Aorta (tissue), 5 donors: ENCODE results near the gene NTM. TPM values are rescaled to one million over a fixed set of nuclear protein-coding genes. Genes with fewer than 3 reads are reported as not detected.

ENCODE experiments used
- ATAC-seq: fragments of 200-7000 bp; cut with Tn5 transposase; one replicate; pipeline ENCODE4 v1.9.1; 2022; ENCODE audit warnings: moderate library complexity; ENCODE audit not compliant: low FRiP score
- DNase-seq, 2 donors: peaks; one replicate each; pipeline ENCODE4 v3.0.0-alpha.2; 2020
- H3K27ac ChIP-seq, 2 donors: one replicate each; pipeline ENCODE4 v1.5.1; 2013; ENCODE audit warnings: low read length in 2 of 2, mild to moderate bottlenecking in 2 of 2, moderate library complexity in 2 of 2, control low read depth in 1 of 2, inconsistent platforms in 1 of 2, low read depth in 1 of 2
- H3K27me3 ChIP-seq, 2 donors: one replicate each; pipeline ENCODE4 v1.6.1; 2013; ENCODE audit warnings: control low read depth in 1 of 2, low read length in 1 of 2, mild to moderate bottlenecking in 1 of 2, moderate library complexity in 1 of 2; ENCODE audit not compliant: insufficient read depth in 2 of 2, control insufficient read depth in 1 of 2
- H3K36me3 ChIP-seq, 2 donors: one replicate each; pipeline ENCODE4 v1.6.1; 2013; ENCODE audit warnings: control low read depth in 1 of 2, low read length in 1 of 2, mild to moderate bottlenecking in 1 of 2; ENCODE audit not compliant: insufficient read depth in 2 of 2, control insufficient read depth in 1 of 2
- H3K4me1 ChIP-seq, 2 donors: one replicate each; pipeline ENCODE4 v1.6.1; 2013; ENCODE audit warnings: low read length in 2 of 2, control low read depth in 1 of 2, mild to moderate bottlenecking in 1 of 2, moderate library complexity in 1 of 2; ENCODE audit not compliant: insufficient read depth in 2 of 2, control insufficient read depth in 1 of 2
- H3K4me3 ChIP-seq, 2 donors: one replicate each; pipeline ENCODE4 v1.5.1; 2013; ENCODE audit warnings: low read length in 2 of 2, control low read depth in 1 of 2, mild to moderate bottlenecking in 1 of 2
- H3K9me3 ChIP-seq: one replicate; pipeline ENCODE4 v1.6.1; 2013; ENCODE audit warnings: mild to moderate bottlenecking, low read length; ENCODE audit not compliant: control insufficient read depth
- WGBS, 2 donors: extraction: QIAGEN DNeasy Blood & Tissue Kit; methylation state at CpG; one replicate each; pipeline ENCODE4 v1.1.7; 2013; 5-methylcytosine and 5-hydroxymethylcytosine counted together
- intact Hi-C, 2 donors: fragments of 100-400 bp; cut with DNase I; formaldehyde crosslinking; loops; one replicate each; pipeline versions ENCODE4 v1.14.2 to v1.15.0; 2022
- polyA plus RNA-seq, 2 donors: library from polyadenylated mRNA; stranded (reverse); fragments of 200-250 nt; gene quantifications; one replicate each; pipeline ENCODE4 v1.2.3, GENCODE V29; 2013
- total RNA-seq, 2 donors: library from RNA; stranded (reverse); fragmentation: NEBNext Ultra II Directional; extraction: Animal tissue kit (Norgen Biotek cat#: 25700); gene quantifications; one replicate each; pipeline ENCODE4 v1.2.1, GENCODE V29; 2021
- donor health status: healthy with polysubstance abuse.
- donor health status: Bipolar disorder and iron deficiency.
- donor health status: DM: no; HTN: no; CAD: no.
- donor health status: DM: no; HTN: no; CAD: no.
- donor health status: DM: yes; HTN: yes; CAD: no.

Gene NTM
- total and polyA plus RNA-seq, 4 donors: 0.28 to 5.3 (median 1.9) TPM; not detected in 1

DNA sequence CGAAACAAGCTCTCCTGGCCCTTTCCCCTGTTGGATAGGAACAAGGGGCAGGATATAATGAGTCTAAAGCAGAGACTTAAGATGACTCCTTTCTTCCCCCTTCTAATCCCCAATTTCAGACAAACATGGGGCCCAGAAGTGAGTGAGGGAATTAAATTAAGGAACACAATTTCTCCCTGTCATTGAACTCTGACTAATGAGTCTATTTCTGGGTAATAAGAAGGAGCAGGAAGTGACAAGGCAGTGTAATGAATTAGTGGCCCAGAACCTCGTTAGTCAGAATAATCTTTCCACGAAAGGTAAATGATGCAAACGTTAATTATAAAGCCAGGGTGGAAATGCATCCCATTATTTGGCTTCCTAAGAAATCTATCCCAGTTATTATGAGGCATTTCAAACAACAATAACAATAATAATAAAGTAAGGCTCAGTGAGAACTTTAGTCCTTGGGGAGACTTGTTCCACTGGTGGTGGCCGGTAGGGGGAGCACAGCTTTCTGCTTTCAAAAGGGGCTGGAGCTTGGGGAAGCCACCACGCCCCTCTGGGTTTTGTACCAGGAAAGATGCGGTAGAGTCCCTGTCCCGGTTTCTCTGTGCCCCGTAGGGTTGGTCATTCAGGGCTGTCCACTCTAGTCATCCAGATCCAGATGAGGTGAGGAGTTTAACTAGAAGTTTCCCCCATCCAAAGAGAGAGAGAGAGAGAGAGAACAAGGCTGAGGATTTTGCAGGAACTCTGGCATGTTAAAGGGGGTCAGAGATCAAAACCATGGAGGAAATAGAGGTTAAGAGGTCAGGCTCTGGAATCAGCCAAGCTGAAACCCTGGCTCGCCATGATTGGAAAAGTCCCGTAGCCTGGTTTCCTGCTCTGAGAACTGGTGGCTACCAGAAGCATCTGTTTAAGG is 298.3 kb downstream of the NTM start:
- H3K9me3 ChIP-seq: no peaks in the 10 kb centered on the region
- WGBS, 2 donors: 46 to 50% methylated on average over 11 of the region's 11 CpGs
- no peaks in the 10 kb centered on the region for H3K36me3 ChIP-seq
- intact Hi-C loops: no loop called here
- H3K4me1 ChIP-seq: no peaks in the 10 kb centered on the region
- DNase-seq: no peak
- H3K27me3 ChIP-seq: no peaks in the 10 kb centered on the region
- no peak for ATAC-seq
- no peak overlapping the region for H3K4me3 ChIP-seq
- H3K27ac ChIP-seq: no peak overlapping the region

- no peaks in the 10 kb centered on the region for H3K4me1 ChIP-seq
- H3K9me3 ChIP-seq: no peaks in the 10 kb centered on the region
- 75 to 77% methylated on average over 4 of the region's 4 CpGs for WGBS, 2 donors
- H3K27me3 ChIP-seq: no peaks in the 10 kb centered on the region
- H3K27ac ChIP-seq: no peak overlapping the region
- ATAC-seq: no peak
- H3K36me3 ChIP-seq: no peaks in the 10 kb centered on the region
- H3K4me3 ChIP-seq: no peak overlapping the region
- no peak for DNase-seq
- intact Hi-C loops: no loop called here
These were observed 299.0 kb downstream of the NTM start for GRCh38 chr11:131669401-131669780.

GRCh38 chr11:131670876-131671275 is 300.5 kb downstream of the NTM start:
- Histone ChIP-seq H3K9me3 (no peaks in the 10 kb centered on the region), H3K4me3 (no peak overlapping the region), H3K27me3 (no peaks in the 10 kb centered on the region), H3K36me3 (no peaks in the 10 kb centered on the region), H3K27ac (no peak overlapping the region), H3K4me1 (no peaks in the 10 kb centered on the region)
- WGBS, 2 donors: 91 to 92% methylated on average over 3 of the region's 3 CpGs
- DNase-seq (no peak), ATAC-seq (no peak)
- intact Hi-C loops: loop anchor here in 1 of 2 donors (10.0 kb wide), 1 partner anchor 606 kb away; no protein-coding TSS in a partner anchor

DNA sequence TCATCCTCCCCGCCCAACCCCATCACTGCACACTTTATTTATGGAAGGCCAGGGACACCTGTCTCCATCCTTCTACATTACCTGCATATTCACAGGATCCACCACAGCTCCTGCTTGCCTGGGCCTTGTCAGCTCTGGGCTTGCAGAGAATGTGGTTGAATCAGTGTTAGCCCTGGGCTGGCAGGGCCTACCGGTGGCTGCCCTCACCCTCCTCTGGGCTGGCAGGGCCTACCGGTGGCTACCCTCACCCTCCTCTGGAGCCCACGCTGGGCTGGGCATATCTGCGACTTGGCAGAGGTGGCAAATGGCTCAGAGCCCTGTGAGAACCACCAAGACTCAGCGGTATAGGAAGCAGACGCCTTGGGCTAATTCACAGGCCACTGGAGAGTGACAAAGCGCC is 300.9 kb downstream of the NTM start:
- no peaks in the 10 kb centered on the region for H3K27me3 ChIP-seq
- intact Hi-C loops: loop anchor here in 1 of 2 donors (10.0 kb wide), 1 partner anchor 607 kb away; no protein-coding TSS in a partner anchor
- H3K27ac ChIP-seq: no peak overlapping the region
- no peaks in the 10 kb centered on the region for H3K36me3 ChIP-seq
- WGBS, 2 donors: 71 to 77% methylated on average over 8 of the region's 8 CpGs
- no peaks in the 10 kb centered on the region for H3K9me3 ChIP-seq
- H3K4me3 ChIP-seq: no peak overlapping the region
- no peak for DNase-seq
- ATAC-seq: no peak
- no peaks in the 10 kb centered on the region for H3K4me1 ChIP-seq

GRCh38 chr11:131671734-131672133 is 301.3 kb downstream of the NTM start:
- Histone ChIP-seq H3K27ac (no peak overlapping the region), H3K9me3 (no peaks in the 10 kb centered on the region), H3K36me3 (no peaks in the 10 kb centered on the region), H3K27me3 (no peaks in the 10 kb centered on the region), H3K4me1 (no peaks in the 10 kb centered on the region), H3K4me3 (no peak overlapping the region)
- DNase-seq (no peak), ATAC-seq (no peak)
- intact Hi-C loops: loop anchor here in 1 of 2 donors (10.0 kb wide), 1 partner anchor 607 kb away; no protein-coding TSS in a partner anchor
- 92 to 95% methylated on average over 12 of the region's 12 CpGs for WGBS, 2 donors

DNA sequence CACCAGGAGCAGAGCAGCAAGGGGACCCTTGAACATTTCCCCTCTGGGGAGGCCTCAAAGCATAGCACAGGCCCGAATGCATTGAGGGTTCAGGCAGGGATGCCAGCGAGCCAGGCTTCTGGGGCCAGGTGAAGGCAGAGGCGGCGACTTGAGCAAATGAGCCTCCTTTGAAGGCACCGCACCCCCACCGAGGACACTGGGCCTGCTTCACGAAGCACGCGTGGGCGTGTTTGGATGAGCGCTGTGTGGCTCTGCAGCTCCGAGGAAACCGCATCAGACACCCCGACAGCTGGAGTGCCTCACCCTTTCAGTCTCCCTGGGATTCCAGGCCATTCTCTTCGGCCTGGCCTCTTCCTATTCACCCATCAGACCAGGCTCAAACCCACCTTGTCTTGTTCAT is 301.8 kb downstream of the NTM start:
- WGBS, 2 donors: 96 to 98% methylated on average over 15 of the region's 15 CpGs

GRCh38 chr11:131674051-131674755 is 303.8 kb downstream of the NTM start:
- Histone ChIP-seq H3K9me3 (no peaks in the 10 kb centered on the region), H3K36me3 (no peaks in the 10 kb centered on the region), H3K4me3 (no peak overlapping the region), H3K27ac (no peak overlapping the region), H3K27me3 (no peaks in the 10 kb centered on the region), H3K4me1 (no peaks in the 10 kb centered on the region)
- intact Hi-C loops: loop anchor here in 1 of 2 donors (10.0 kb wide), 1 partner anchor 609 kb away; no protein-coding TSS in a partner anchor
- DNase-seq (peak; percentile 62 to 88), ATAC-seq (peak; percentile 82)
- WGBS, 2 donors: 19 to 20% methylated on average over 16 of the region's 16 CpGs

More for the DNA sequence above, 301.8 kb downstream of the NTM start:
- Histone ChIP-seq H3K9me3 (no peaks in the 10 kb centered on the region), H3K27me3 (no peaks in the 10 kb centered on the region), H3K36me3 (no peaks in the 10 kb centered on the region), H3K27ac (no peak overlapping the region), H3K4me1 (no peaks in the 10 kb centered on the region), H3K4me3 (no peak overlapping the region)
- no peak for ATAC-seq
- no peak for DNase-seq
- intact Hi-C loops: loop anchor here in 1 of 2 donors (10.0 kb wide), 1 partner anchor 607 kb away; no protein-coding TSS in a partner anchor

- intact Hi-C loops: loop anchor here (5.0 to 10.0 kb wide), 2 partner anchors 611 to 753 kb away; no protein-coding TSS in a partner anchor
- Histone ChIP-seq H3K36me3 (no peaks in the 10 kb centered on the region), H3K9me3 (no peaks in the 10 kb centered on the region), H3K27ac (no peak overlapping the region), H3K4me1 (no peaks in the 10 kb centered on the region), H3K4me3 (no peak overlapping the region), H3K27me3 (no peaks in the 10 kb centered on the region)
- DNase-seq: no peak
- no peak for ATAC-seq
- 64 to 72% methylated on average over 11 of the region's 11 CpGs for whole genome bisulfite sequencing, 2 donors
These were observed 304.9 kb downstream of the NTM start for GRCh38 chr11:131675121-131675888.
